NT2/D1 (cell line): ENCODE measurements around the gene TTC13.

Experiments
- SUZ12 ChIP-seq: IDR thresholded peaks from 2 replicates; pipeline ENCODE4 v1.6.1; 2011; ENCODE audit not compliant: insufficient read length, insufficient read depth; ENCODE audit errors: extremely low read depth
- YY1 ChIP-seq: IDR thresholded peaks from 2 replicates; pipeline ENCODE4 v1.6.1; 2011; ENCODE audit not compliant: insufficient read length, insufficient read depth
- ZNF274 ChIP-seq: IDR thresholded peaks from 2 replicates; pipeline ENCODE4 v1.6.1; 2011; ENCODE audit warnings: mild to moderate bottlenecking, low read depth, low read length

DNA sequence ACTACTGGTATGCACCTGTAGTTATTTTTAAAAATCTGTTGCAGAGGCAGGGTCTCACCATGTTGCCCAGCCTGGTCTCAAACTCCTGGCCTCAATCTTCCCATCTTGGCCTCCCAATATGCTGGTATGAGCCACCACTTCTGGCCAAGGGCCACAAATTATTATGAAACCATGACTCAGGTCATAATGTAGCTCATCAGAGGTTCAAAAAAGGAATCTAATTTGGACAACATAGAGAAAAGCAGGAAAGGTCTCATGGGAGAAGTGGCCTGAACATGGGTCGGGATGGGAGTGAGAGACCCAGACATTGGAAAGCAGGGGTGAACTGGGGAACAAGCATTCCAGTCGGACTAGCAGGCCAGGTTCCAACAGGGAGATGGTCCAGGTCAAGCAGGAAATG, 65.2 kb downstream of the TTC13 start:
- TF ChIP-seq ZNF274: no peak
- TF ChIP-seq SUZ12: no peak
- TF ChIP-seq YY1: no peak
